Measurements from ENCODE around the gene DNAJB1.
"Not testable (repeated sequence)": the region's sequence is repeated elsewhere in the genome, so short reads cannot be mapped to it uniquely, and the experiment has no call there.

The DNAJB1 gene

DNA sequence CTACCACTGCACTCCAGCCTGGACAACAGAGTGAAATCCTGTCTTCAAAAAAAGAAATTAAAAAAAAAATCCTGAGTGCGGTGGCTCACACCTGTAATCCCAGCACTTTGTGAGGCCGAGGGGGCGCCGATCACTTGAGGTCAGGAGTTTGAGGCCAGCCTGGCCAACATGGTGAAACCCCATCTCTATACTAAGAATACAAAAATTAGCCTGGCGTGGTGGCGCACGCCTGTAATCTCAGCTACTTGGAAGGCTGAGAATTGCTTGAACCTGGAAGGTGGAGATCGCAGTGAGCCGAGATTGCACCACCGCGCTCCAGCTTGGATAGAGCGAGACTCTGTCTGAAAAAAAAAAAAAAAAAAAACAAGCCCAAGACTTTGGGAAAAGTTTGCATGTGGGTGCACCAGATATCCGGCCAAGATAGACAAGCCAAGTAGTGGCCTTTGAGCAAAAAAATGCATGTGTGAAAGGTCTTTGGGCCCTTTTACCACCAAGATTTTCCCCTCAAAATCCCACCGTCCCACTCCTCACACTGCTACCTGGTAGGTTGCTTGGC is 5.7 kb downstream of the DNAJB1 start:
- DNase-seq (ENCODE audit: low spot score in 2 of 2) (no peak), ATAC-seq (replicated peaks; ENCODE audit: extremely low read depth, poor library complexity, severe bottlenecking) (no peak)
- Mint-ChIP-seq H3K27me3 (no peaks in the 10 kb centered on the region), H3K27ac (ENCODE audit: low read depth) (no peak overlapping the region), H3K9me3 (no peaks in the 10 kb centered on the region), H3K36me3 (ENCODE audit: insufficient read depth) (peaks cover 61% of the 10 kb centered on the region), H3K4me3 (no peak overlapping the region), H3K4me1 (peaks cover 44% of the 10 kb centered on the region)

GRCh38 chr19:14511229-14511593 is 7.0 kb downstream of the DNAJB1 start:
- Mint-ChIP-seq H3K4me3 (no peak overlapping the region), H3K27me3 (no peaks in the 10 kb centered on the region), H3K4me1 (peaks cover 46% of the 10 kb centered on the region), H3K36me3 (ENCODE audit: insufficient read depth) (peaks cover 60% of the 10 kb centered on the region), H3K27ac (ENCODE audit: low read depth) (peak overlapping the region; percentile 22), H3K9me3 (no peaks in the 10 kb centered on the region)
- ATAC-seq (replicated peaks; ENCODE audit: extremely low read depth, poor library complexity, severe bottlenecking) (no peak), DNase-seq (ENCODE audit: low spot score in 2 of 2) (no peak)

DNA sequence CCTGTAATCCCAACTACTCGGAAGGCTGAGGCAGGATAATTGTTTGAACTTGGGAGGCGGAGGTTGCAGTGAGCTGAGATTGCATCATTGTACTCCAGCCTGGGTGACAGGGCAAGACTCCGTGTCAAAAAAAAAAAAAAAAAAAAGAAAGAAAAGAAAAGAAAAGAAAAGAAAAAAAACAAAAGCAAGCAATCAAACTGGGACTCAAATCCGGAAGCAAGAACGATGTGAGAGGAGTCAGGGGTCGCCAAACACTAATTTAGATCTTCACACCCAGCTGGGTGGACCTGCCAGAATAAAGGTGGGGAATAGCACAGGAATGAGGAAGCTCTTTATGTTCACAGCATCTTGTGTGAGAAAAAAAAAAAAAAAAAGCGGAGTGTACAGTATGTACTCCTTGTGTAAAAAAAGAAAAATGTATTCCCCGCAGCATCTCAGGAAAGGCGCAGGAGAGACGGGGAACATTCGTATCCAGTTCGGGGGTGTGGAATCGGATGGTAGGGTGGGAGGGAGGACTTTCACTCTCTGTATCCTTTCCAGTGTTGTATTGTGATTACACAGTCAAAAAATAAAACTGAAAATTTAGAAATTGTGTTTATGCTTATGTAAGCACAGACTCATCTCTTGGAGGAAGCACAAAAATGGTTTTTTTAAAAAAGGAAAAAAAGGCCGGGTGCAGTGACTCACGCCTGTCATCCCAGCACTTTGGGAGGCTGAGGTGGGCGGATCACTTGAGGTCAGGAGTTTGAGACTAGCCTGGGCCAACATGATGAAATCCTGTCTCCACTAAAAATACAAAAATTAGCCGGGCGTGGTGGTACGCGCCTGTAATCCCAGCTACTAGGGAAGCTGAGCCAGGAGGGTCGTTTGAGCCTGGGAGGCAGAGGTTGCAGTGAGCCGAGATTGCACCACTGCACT is 7.6 kb downstream of the DNAJB1 start:
- peaks cover 46% of the 10 kb centered on the region for H3K4me1 Mint-ChIP-seq
- H3K4me3 Mint-ChIP-seq, result no peak overlapping the region
- H3K27ac Mint-ChIP-seq (ENCODE audit: low read depth), result peak overlapping the region; percentile 22
- H3K9me3 Mint-ChIP-seq, result no peaks in the 10 kb centered on the region
- ATAC-seq (replicated peaks; ENCODE audit: extremely low read depth, poor library complexity, severe bottlenecking) (no peak), DNase-seq (ENCODE audit: low spot score in 2 of 2) (no peak)
- H3K36me3 Mint-ChIP-seq (ENCODE audit: insufficient read depth), result peaks cover 53% of the 10 kb centered on the region
- no peaks in the 10 kb centered on the region for H3K27me3 Mint-ChIP-seq

GRCh38 chr19:14507704-14508542 is 10.3 kb downstream of the DNAJB1 start:
- Mint-ChIP-seq H3K36me3 (ENCODE audit: insufficient read depth) (peaks cover 29% of the 10 kb centered on the region), H3K4me3 (peak overlapping the region; percentile 59), H3K9me3 (no peaks in the 10 kb centered on the region), H3K27ac (ENCODE audit: low read depth) (peak overlapping the region; percentile 94), H3K4me1 (peaks cover 41% of the 10 kb centered on the region), H3K27me3 (no peaks in the 10 kb centered on the region)
- ATAC-seq (replicated peaks; ENCODE audit: extremely low read depth, poor library complexity, severe bottlenecking) (no peak), DNase-seq (ENCODE audit: low spot score in 2 of 2) (no peak)

- Mint-ChIP-seq H3K4me3 (peak overlapping the region; percentile 59), H3K4me1 (peaks cover 35% of the 10 kb centered on the region), H3K27ac (ENCODE audit: low read depth) (peak overlapping the region; percentile 94), H3K27me3 (no peaks in the 10 kb centered on the region), H3K36me3 (ENCODE audit: insufficient read depth) (peaks cover 19% of the 10 kb centered on the region), H3K9me3 (no peaks in the 10 kb centered on the region)
- DNase-seq (ENCODE audit: low spot score in 2 of 2) (peak; percentile 58 to 68), ATAC-seq (replicated peaks; ENCODE audit: extremely low read depth, poor library complexity, severe bottlenecking) (no peak)
Measured at GRCh38 chr19:14505488-14506239, 12.5 kb downstream of the DNAJB1 start.

DNA sequence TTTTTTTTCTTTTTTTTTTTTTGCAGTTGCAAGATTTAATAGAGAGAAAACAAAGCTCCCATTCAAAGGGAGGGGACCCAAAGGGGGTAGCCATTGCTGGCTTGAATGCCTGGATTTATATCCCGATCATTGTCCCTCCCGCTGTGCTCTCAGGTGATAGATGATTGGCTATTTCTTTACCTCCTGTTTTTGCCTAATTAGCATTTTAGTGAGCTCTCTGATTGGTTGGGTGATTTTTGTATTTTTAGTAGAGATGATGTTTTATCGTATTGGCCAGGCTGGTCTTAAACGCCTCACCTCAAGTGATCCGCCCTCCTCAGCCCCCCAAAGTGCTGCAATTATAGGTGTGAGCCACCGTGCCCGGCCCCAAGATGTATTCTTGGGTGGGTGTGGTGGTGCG is 13.6 kb downstream of the DNAJB1 start:
- H3K27ac Mint-ChIP-seq (ENCODE audit: low read depth); ATAC-seq (replicated peaks; ENCODE audit: extremely low read depth, poor library complexity, severe bottlenecking); H3K9me3 Mint-ChIP-seq; H3K4me3 Mint-ChIP-seq; DNase-seq (ENCODE audit: low spot score in 2 of 2); H3K27me3 Mint-ChIP-seq: not testable (repeated sequence)
- peaks cover 35% of the 10 kb centered on the region for H3K4me1 Mint-ChIP-seq
- H3K36me3 Mint-ChIP-seq (ENCODE audit: insufficient read depth), result peaks cover 16% of the 10 kb centered on the region

DNA sequence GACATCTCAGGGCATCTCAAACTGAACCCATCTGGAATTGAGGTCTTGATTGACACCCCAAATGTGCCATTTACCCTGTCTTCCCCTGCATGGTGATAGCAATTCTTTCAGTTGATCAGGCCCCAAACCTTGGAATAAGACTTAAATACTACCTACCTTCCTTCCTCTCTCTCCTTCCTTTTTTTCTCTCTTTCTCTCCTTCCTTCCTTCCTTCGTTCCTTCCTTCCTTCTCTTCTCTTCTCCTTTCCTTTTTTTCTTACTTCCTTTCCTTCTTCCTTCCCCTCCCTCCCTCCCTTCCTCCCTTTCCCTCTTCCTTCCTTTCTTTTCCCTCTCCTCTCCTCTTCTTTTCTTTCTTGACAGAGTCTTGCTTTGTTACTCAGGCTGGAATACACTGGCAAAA is 14.9 kb downstream of the DNAJB1 start:
- peaks cover 35% of the 10 kb centered on the region for H3K4me1 Mint-ChIP-seq
- H3K36me3 Mint-ChIP-seq (ENCODE audit: insufficient read depth), result peaks cover 12% of the 10 kb centered on the region
- H3K27ac Mint-ChIP-seq (ENCODE audit: low read depth), result peak overlapping the region; percentile 74
- no peaks in the 10 kb centered on the region for H3K9me3 Mint-ChIP-seq
- H3K4me3 Mint-ChIP-seq, result no peak overlapping the region
- no peak for DNase-seq (ENCODE audit: low spot score in 2 of 2)
- no peaks in the 10 kb centered on the region for H3K27me3 Mint-ChIP-seq
- ATAC-seq (replicated peaks; ENCODE audit: extremely low read depth, poor library complexity, severe bottlenecking), result no peak

DNA sequence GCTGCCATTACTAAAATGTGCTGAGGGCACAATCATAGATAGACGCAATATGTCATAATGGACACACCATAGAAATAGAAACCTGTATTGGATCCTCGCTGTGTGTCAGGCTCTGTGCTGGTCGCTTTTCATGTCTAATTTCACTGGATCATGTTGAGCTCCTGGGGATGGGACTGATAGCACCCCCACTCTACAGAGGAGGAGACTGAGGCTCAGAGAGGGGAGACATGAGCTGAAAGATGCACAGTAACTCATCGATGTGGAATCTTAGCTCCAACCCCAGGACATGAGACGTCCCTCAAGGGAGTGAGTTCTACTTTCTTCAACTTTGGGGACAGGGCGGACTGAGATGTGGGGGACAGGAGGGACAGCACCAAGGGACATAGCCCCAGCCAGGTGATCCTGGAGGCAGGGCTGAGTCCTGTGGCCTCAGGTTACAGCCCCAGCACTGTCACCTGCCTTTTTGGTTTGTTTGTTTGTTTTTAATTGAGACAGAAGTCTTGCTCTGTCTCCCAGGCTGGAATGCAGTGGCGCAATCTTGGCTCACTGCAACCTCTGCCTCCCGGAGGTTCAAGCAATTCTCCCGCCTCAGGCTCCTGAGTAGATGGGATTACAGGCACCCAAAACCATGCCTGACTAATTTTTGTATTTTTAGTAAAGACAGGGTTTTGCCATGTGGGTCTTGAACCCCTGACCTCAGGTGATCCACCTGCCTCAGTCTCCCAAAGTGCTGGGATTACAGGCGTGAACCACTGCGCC is 15.7 kb downstream of the DNAJB1 start:
- Mint-ChIP-seq H3K27me3 (no peaks in the 10 kb centered on the region), H3K36me3 (ENCODE audit: insufficient read depth) (peaks cover 12% of the 10 kb centered on the region), H3K9me3 (no peaks in the 10 kb centered on the region), H3K4me3 (no peak overlapping the region), H3K27ac (ENCODE audit: low read depth) (no peak overlapping the region), H3K4me1 (peaks cover 30% of the 10 kb centered on the region)
- ATAC-seq (replicated peaks; ENCODE audit: extremely low read depth, poor library complexity, severe bottlenecking) (no peak), DNase-seq (ENCODE audit: low spot score in 2 of 2) (no peak)

DNA sequence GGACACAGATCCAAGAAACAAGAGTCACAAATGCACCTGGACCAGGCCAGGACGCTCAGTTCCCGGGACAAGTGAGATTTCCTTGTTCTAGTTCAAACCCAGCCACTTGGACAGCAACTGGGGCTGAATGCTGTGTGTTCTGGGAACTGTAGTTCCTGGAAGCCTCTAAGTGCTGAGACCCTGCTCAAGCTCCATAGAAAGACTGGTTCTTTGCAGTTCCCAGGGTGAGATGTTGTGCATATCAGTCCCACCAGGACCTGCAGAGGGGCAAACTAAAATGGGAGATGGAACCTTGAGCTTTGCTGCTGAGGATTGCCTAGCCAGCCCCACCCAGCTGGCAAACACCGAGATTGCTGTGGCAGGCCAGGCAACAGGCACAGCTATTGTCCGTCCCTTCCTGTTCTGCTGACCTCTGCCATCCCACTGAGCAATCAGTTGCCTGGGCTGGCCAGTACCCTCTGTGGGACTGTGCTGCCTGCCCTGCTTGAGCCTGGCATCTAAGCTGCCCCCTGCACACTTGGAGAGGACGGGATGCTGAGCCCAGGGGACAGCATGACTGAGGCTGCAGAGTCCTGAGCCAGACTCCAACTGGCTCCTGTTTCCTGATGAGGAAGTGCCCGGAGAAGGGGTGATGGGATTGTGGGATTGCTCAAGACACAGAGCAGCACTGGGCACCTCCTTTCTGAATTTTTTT is 20.8 kb downstream of the DNAJB1 start:
- Mint-ChIP-seq H3K27me3 (no peaks in the 10 kb centered on the region), H3K4me3 (peak overlapping the region; percentile 82), H3K9me3 (no peaks in the 10 kb centered on the region), H3K27ac (ENCODE audit: low read depth) (no peak overlapping the region), H3K36me3 (ENCODE audit: insufficient read depth) (peaks cover 7% of the 10 kb centered on the region), H3K4me1 (peaks cover 31% of the 10 kb centered on the region)
- ATAC-seq (replicated peaks; ENCODE audit: extremely low read depth, poor library complexity, severe bottlenecking) (no peak), DNase-seq (ENCODE audit: low spot score in 2 of 2) (no peak)

DNA sequence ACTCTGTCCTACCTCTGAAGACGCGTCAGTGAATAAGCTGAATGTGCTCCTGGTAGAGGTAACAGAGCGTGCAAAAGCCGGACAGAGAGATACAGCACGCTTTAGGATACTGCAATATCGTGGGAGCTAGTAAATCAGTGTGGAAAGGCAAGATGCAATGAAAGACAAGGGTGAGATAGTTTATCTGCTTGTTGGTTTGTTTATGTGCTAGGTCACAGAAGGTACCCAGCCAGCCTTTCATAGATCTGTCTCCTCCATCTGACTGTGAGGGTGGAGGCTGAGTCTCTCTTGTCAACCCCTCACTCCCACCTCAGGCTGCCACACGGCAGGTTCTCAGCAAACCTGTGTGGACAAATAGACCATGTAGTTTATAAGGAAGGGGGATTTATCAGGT is 21.4 kb downstream of the DNAJB1 start:
- Mint-ChIP-seq H3K4me1 (peaks cover 31% of the 10 kb centered on the region), H3K27me3 (no peaks in the 10 kb centered on the region), H3K4me3 (peak overlapping the region; percentile 82), H3K27ac (ENCODE audit: low read depth) (no peak overlapping the region), H3K9me3 (no peaks in the 10 kb centered on the region), H3K36me3 (ENCODE audit: insufficient read depth) (peaks cover 11% of the 10 kb centered on the region)
- no peak for ATAC-seq (replicated peaks; ENCODE audit: extremely low read depth, poor library complexity, severe bottlenecking)
- DNase-seq (ENCODE audit: low spot score in 2 of 2), result no peak

GRCh38 chr19:14496029-14496833 is 22.0 kb downstream of the DNAJB1 start, which contains the start of gene GIPC1:
Gene GIPC1, minus strand, starts transcription at chr19:14496127. Its CDS starts 13,151 bp downstream, at chr19:14482976.
- no peaks in the 10 kb centered on the region for H3K27me3 Mint-ChIP-seq
- H3K4me1 Mint-ChIP-seq, result peaks cover 31% of the 10 kb centered on the region
- H3K4me3 Mint-ChIP-seq, result peak within 1 kb of the TSS; percentile 82
- ATAC-seq (replicated peaks; ENCODE audit: extremely low read depth, poor library complexity, severe bottlenecking) (peak; percentile 76), DNase-seq (ENCODE audit: low spot score in 2 of 2) (peak; percentile 62 to 67)
- peaks cover 15% of the 10 kb centered on the region for H3K36me3 Mint-ChIP-seq (ENCODE audit: insufficient read depth)
- H3K27ac Mint-ChIP-seq (ENCODE audit: low read depth), result peak within 1 kb of the TSS; percentile 82
- H3K9me3 Mint-ChIP-seq, result no peaks in the 10 kb centered on the region
